Measurements from ENCODE around the gene MREG. TPM values are rescaled to one million over a fixed set of nuclear protein-coding genes. Genes with fewer than 3 reads are reported as not detected.

The MREG gene
- total and polyA plus RNA-seq, 10 of the 15 experiments (the other 5 are each of a cell fraction or from before 2014, with no cell fraction given): 6.9 to 45.0 (median 28.5) TPM

GRCh38 chr2:215983581-215984351 is 29.6 kb downstream of the MREG start (continued):
- TF ChIP-seq HSF1 (IDR thresholded peaks at IDR 0.05; ENCODE audit: low read depth, low read length): no peak
- no peak for TF ChIP-seq CTCF (IDR thresholded peaks at IDR 0.05 in 2 of 3, conservative IDR thresholded peaks at IDR 0.05 in 1 of 3; ENCODE audit: control insufficient read depth in 2 of 3, extremely low read depth in 1 of 3, insufficient read depth in 1 of 3, low read depth in 3 of 3, low read length in 3 of 3)
- no peak for TF ChIP-seq NBN (IDR thresholded peaks at IDR 0.05)
- no peak for TF ChIP-seq BACH1 (IDR thresholded peaks at IDR 0.05; ENCODE audit: borderline replicate concordance)
- no peak for TF ChIP-seq WRNIP1 (IDR thresholded peaks at IDR 0.05; ENCODE audit: borderline replicate concordance, low read depth, low read length)
- no peak for TF ChIP-seq SPI1 (IDR thresholded peaks at IDR 0.05; ENCODE audit: borderline replicate concordance, insufficient read depth, low read depth, low read length)
- TF ChIP-seq GATAD2B (conservative IDR thresholded peaks at IDR 0.05; ENCODE audit: low read depth): no peak
- peak; percentile 80 for TF ChIP-seq RUNX3 (IDR thresholded peaks at IDR 0.05; ENCODE audit: low read length)
- no peak for TF ChIP-seq NFIC (IDR thresholded peaks at IDR 0.05; ENCODE audit: low read depth, low read length)
- TF ChIP-seq RBBP5 (conservative IDR thresholded peaks at IDR 0.05): no peak
- TF ChIP-seq SIN3A (IDR thresholded peaks at IDR 0.05; ENCODE audit: low read depth, low read length): no peak
- no peak for TF ChIP-seq RELA (IDR thresholded peaks at IDR 0.05; ENCODE audit: borderline replicate concordance, partially characterized antibody)
- TF ChIP-seq ATF2 (IDR thresholded peaks at IDR 0.05; ENCODE audit: low read length): 0 out of 2 replicates have a peak, but pooled peaks have one; percentile 48
- TF ChIP-seq ATF7 (IDR thresholded peaks at IDR 0.05; ENCODE audit: low read depth): 0 out of 2 replicates have a peak, but pooled peaks have one; percentile 13
- peak; percentile 35; the same call in 1 of the 2 replicates for TF ChIP-seq RAD51 (IDR thresholded peaks at IDR 0.05)
- TF ChIP-seq PKNOX1 (IDR thresholded peaks at IDR 0.05): peak; percentile 97
